HL-60 (cell line): ENCODE data around the gene LAMA5.

Experiments used
- DNase-seq, 2 experiments: peaks; one replicate each; pipeline ENCODE4 v3.0.0-alpha.2; 2010 to 2020; ENCODE audit warnings: low read depth in 1 of 2, low spot score in 1 of 2
- H3K27ac ChIP-seq: fragments of 250-450 bp; sonication (Bioruptor Pico); replicated peaks from 2 replicates; pipeline ENCODE4 v1.5.1; 2020; ENCODE audit warnings: mild to moderate bottlenecking, moderate library complexity
- H3K27me3 ChIP-seq: fragments of 250-450 bp; sonication (Bioruptor Pico); 2 replicates; pipeline ENCODE4 v1.5.1; 2021; ENCODE audit warnings: mild to moderate bottlenecking, moderate library complexity; ENCODE audit not compliant: insufficient read depth, poor library complexity, severe bottlenecking
- H3K4me3 ChIP-seq: replicated peaks from 2 replicates; pipeline ENCODE4 v1.5.1; 2011; ENCODE audit warnings: mild to moderate bottlenecking, control low read depth, low read length; ENCODE audit not compliant: insufficient read depth
- CTCF ChIP-seq: IDR thresholded peaks from one replicate; pipeline ENCODE4 v1.5.1; 2011; ENCODE audit warnings: low read length, control low read depth, inconsistent platforms; ENCODE audit not compliant: insufficient read depth
- GABPA ChIP-seq: IDR thresholded peaks from 2 replicates; pipeline ENCODE4 v1.6.1; 2012; ENCODE audit warnings: low read depth
- POLR2AphosphoS5 ChIP-seq: IDR thresholded peaks from 2 replicates; pipeline ENCODE4 v1.6.1; 2012; ENCODE audit warnings: low read depth
- REST ChIP-seq: IDR thresholded peaks from 2 replicates; pipeline ENCODE4 v1.6.1; 2012; ENCODE audit warnings: low read depth; ENCODE audit not compliant: insufficient replicate concordance
- SPI1 ChIP-seq: IDR thresholded peaks from 2 replicates; pipeline ENCODE4 v1.6.1; 2012; ENCODE audit warnings: low read depth, mild to moderate bottlenecking, borderline replicate concordance

The LAMA5 gene

DNA sequence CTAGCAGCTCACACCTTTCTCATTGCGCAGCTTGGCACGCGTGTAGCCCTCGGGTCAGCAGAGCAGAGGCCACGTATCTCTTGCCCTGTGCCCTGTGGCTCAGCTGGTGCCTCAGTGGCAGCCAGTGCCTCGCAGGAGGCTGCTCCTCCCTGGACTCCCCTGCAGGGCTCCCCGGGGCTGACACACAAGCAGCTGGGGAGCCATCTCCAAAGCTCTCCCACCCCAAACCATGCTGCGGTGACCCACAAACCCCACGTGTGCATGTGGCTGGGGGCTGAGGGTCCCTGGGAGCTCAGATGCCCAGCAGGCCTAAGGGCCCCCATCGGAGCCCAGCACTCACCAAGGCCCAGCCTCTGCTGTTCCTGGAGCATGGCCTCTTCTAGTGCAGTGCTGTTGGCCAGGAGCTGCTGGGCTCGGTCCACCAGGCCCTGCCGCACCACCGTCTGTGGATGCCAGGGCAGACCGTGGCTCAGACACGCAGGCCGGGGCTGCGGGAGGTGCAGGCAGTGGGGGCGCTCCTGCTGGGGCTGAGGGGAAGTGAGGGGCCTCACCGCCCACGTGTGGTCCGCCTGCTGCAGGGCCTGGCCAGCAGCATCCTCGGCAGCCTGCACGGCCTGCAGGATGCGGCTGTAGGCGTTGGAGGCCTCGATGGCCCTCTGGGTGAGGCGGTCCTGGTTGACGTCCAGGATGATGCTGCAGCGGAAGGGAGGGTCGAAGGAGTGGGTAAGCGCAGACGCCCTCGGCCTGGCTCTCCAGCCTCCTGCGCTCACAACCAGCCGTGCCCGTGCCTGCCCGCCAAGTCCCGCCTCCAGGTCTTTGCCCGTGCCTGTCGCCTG lies 50.6 kb downstream of the LAMA5 start:
- Histone ChIP-seq H3K4me3 (no peak overlapping the region), H3K27ac (no peak overlapping the region), H3K27me3 (no peaks in the 10 kb centered on the region)
- no peak for TF ChIP-seq REST
- TF ChIP-seq GABPA, result no peak
- no peak for TF ChIP-seq POLR2AphosphoS5
- no peak for DNase-seq

- DNase-seq, result no peak
- TF ChIP-seq GABPA, result no peak
- Histone ChIP-seq H3K4me3 (no peak overlapping the region), H3K27ac (no peak overlapping the region), H3K27me3 (no peaks in the 10 kb centered on the region)
Measured at GRCh38 chr20:62315773-62316172, 51.3 kb downstream of the LAMA5 start.

GRCh38 chr20:62314711-62315302 lies 52.3 kb downstream of the LAMA5 start:
- Histone ChIP-seq H3K27me3 (no peaks in the 10 kb centered on the region), H3K4me3 (no peak overlapping the region), H3K27ac (no peak overlapping the region)
- DNase-seq, result no peak
- TF ChIP-seq CTCF (no peak), REST (no peak), GABPA (no peak), SPI1 (no peak), POLR2AphosphoS5 (no peak)

GRCh38 chr20:62314339-62314638 lies 52.8 kb downstream of the LAMA5 start:
- TF ChIP-seq POLR2AphosphoS5 (no peak), REST (no peak), CTCF (no peak), GABPA (no peak), SPI1 (no peak)
- no peak for DNase-seq
- no peaks in the 10 kb centered on the region for H3K27me3 ChIP-seq
- no peak overlapping the region for H3K4me3 ChIP-seq
- no peak overlapping the region for H3K27ac ChIP-seq
